Neural crest cell (in vitro differentiated cells): ENCODE data around the gene KCNIP3. TPM values are rescaled to one million over a fixed set of nuclear protein-coding genes. Genes with fewer than 3 reads are reported as not detected.

ENCODE experiments used
- DNase-seq: peaks from one replicate; pipeline ENCODE4 v3.0.0; 2021; ENCODE audit warnings: low read depth, mixed read lengths, low spot score
- H3K27ac Mint-ChIP-seq: one replicate; pipeline ENCODE4 v1.8.0; 2021; ENCODE audit warnings: mild to moderate bottlenecking, mixed read lengths; ENCODE audit not compliant: unreplicated experiment
- H3K27me3 Mint-ChIP-seq: 2 replicates; pipeline ENCODE4 v1.8.0; 2021; ENCODE audit warnings: low read depth, mild to moderate bottlenecking, mixed read lengths
- H3K36me3 Mint-ChIP-seq: 2 replicates; pipeline ENCODE4 v1.8.0; 2021; ENCODE audit warnings: low read depth, mild to moderate bottlenecking, mixed read lengths
- H3K4me1 Mint-ChIP-seq: 2 replicates; pipeline ENCODE4 v1.8.0; 2021; ENCODE audit warnings: mixed read lengths
- H3K4me3 Mint-ChIP-seq: one replicate; pipeline ENCODE4 v1.8.0; 2021; ENCODE audit warnings: mild to moderate bottlenecking, mixed read lengths
- H3K9me3 Mint-ChIP-seq: 2 replicates; pipeline ENCODE4 v1.8.0; 2021; ENCODE audit warnings: mixed read lengths
- total RNA-seq: library from RNA; stranded (reverse); gene quantifications from 2 replicates; pipeline ENCODE4 v1.2.1, GENCODE V29; 2021
- TF ChIP-seq, protein P1 (sequence below): fragments of 200-600 bp; sonication (generic); conservative IDR thresholded peaks from 2 replicates; pipeline ENCODE4 v1.5.0; 2021; ENCODE audit warnings: antibody characterized with exemption, mild to moderate bottlenecking

Gene KCNIP3
- total RNA-seq, 1 donor from 2014 or later = 2.9 TPM

DNA sequence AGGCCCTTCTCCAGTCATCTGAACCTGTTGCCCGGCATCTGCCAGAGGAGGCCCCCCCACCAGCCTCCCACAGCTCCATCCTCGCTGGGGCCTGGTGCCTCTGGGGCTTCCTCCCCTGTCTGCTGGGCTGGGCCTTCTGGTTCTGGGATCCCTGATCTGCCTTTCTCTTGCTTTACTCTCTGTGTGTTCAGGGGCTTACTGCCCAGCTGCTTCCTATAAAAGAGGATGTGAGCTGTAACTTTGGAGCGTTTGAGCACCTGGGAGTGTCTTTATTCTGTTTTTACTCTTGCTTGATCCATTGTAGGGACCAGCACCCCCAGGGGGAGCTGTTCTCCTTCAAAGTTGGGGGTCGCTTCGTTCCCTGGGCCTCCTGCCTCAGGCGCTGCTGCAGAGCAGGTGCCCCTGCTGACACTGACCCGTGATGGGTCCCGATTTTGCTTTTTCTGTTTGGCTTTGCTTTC, 82.3 kb downstream of the KCNIP3 start:
- DNase-seq = no peak
- Mint-ChIP-seq H3K36me3 (no peaks in the 10 kb centered on the region), H3K27me3 (no peaks in the 10 kb centered on the region)

DNA sequence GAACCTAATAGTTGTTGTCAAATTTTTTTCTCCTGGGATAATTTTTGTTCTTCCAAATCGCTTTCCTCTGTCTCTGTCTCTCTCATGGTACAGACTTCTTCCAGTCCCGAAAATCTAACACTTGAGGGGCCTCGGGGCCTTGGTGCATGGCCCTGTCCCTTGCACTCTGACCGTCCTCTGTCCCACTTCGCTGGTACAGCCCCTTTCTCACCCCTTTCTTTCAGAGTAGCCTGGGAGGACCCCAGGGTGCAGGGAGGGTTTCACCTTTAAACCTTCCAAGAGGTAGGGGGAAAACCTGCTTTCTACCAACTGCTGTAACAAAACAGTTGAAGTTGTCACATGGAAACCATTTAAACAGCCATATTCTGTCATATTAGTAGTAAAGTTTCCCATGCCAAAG, 83.1 kb downstream of the KCNIP3 start:
- DNase-seq = no peak
- no peaks in the 10 kb centered on the region for H3K27me3 Mint-ChIP-seq
- H3K27ac Mint-ChIP-seq = no peak overlapping the region
- no peaks in the 10 kb centered on the region for H3K9me3 Mint-ChIP-seq
- no peaks in the 10 kb centered on the region for H3K4me1 Mint-ChIP-seq
- TF ChIP-seq, protein P1, sequence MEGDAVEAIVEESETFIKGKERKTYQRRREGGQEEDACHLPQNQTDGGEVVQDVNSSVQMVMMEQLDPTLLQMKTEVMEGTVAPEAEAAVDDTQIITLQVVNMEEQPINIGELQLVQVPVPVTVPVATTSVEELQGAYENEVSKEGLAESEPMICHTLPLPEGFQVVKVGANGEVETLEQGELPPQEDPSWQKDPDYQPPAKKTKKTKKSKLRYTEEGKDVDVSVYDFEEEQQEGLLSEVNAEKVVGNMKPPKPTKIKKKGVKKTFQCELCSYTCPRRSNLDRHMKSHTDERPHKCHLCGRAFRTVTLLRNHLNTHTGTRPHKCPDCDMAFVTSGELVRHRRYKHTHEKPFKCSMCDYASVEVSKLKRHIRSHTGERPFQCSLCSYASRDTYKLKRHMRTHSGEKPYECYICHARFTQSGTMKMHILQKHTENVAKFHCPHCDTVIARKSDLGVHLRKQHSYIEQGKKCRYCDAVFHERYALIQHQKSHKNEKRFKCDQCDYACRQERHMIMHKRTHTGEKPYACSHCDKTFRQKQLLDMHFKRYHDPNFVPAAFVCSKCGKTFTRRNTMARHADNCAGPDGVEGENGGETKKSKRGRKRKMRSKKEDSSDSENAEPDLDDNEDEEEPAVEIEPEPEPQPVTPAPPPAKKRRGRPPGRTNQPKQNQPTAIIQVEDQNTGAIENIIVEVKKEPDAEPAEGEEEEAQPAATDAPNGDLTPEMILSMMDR = no peak
- H3K36me3 Mint-ChIP-seq = no peaks in the 10 kb centered on the region
- no peak overlapping the region for H3K4me3 Mint-ChIP-seq

More for the DNA sequence above, 82.3 kb downstream of the KCNIP3 start:
- no peaks in the 10 kb centered on the region for H3K9me3 Mint-ChIP-seq
- TF ChIP-seq, protein P1 = peak; percentile 26
- H3K4me1 Mint-ChIP-seq = no peaks in the 10 kb centered on the region
- no peak overlapping the region for H3K27ac Mint-ChIP-seq
- no peak overlapping the region for H3K4me3 Mint-ChIP-seq

DNA sequence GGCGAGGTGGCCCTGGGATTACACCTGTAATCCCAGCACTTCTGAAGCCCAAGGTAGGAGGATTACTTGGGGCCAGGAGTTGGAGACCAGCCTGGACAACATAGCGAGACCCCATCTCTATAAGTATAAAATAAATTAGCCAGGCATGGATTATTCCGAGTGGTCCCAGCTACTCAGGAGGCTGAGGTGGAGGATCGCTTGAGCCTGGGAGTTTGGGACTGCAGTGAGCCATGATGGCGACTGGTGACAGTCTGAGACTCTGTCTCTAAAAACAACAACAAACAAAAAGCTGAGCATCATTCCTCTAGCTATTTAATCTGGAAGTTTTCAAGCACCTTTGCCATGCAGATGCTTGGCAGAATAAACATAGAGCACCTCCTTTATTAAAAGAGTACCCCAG, 83.6 kb downstream of the KCNIP3 start:
- Mint-ChIP-seq H3K27me3 (no peaks in the 10 kb centered on the region), H3K36me3 (no peaks in the 10 kb centered on the region), H3K4me3 (no peak overlapping the region), H3K4me1 (no peaks in the 10 kb centered on the region), H3K27ac (no peak overlapping the region), H3K9me3 (no peaks in the 10 kb centered on the region)
- TF ChIP-seq, protein P1 = no peak
- no peak for DNase-seq

DNA sequence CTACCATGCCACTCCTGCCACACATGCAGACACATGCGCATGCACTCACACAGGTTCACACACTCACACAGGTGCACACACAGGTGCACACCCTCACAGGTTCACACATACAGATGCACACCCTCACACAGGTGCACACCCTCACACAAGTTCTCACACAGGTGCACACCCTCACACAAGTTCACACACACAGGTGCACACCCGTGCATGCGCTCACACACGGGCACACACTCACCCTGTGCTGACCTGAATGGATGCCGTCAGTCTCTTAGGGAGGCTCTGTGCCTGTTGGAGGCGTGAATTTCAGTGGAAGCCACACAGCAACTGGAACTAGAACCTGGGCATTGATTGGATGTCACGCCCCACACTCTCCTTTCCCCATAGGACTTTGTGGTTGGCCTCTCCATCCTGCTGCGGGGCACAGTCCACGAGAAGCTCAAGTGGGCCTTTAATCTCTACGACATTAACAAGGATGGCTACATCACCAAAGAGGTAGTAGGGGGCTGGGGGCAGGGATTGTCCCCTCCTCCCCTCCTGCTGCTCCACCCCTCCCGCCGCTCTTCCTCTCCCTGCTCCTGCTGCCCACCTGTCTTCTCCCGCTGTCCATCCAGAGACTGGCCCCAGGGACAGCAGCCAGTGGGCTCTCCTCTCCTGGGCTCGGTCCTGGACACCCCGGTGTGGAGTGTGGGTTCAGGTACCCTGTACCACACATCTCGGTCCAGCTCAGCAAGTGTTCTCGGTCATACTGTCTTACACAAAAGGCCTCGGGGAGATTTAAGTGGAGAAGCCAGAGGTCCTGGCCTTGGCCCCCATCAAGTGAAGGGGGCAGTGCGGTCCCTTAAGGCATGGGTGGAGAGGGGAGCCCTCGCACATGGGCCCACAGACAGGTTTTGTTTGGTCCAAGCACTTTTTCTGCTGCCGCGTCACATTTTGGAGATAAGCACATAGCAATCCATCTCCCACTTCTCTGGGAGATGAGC, 84.4 kb downstream of the KCNIP3 start:
- DNase-seq = no peak
- Mint-ChIP-seq H3K9me3 (no peaks in the 10 kb centered on the region), H3K4me1 (no peaks in the 10 kb centered on the region), H3K4me3 (no peak overlapping the region), H3K27me3 (no peaks in the 10 kb centered on the region), H3K27ac (no peak overlapping the region), H3K36me3 (no peaks in the 10 kb centered on the region)
- TF ChIP-seq, protein P1 = no peak

DNA sequence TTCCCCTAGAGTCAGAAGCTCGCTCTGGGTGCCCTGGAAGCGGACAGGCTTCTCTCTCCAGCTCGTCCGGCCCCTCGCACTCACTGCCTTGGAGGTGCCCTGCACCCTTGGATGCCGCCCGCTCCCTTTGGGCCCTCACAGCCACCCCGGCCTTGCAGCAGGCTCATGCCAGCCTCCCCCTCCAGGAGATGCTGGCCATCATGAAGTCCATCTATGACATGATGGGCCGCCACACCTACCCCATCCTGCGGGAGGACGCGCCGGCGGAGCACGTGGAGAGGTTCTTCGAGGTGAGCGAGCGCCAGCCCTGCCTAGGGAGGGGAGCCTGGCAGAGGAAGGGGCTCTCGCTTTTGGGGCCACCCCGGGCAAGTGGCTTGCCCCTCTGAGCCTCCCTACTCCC, 85.0 kb downstream of the KCNIP3 start:
- H3K27me3 Mint-ChIP-seq = no peaks in the 10 kb centered on the region
- H3K4me1 Mint-ChIP-seq = no peaks in the 10 kb centered on the region
- H3K9me3 Mint-ChIP-seq = no peaks in the 10 kb centered on the region
- H3K4me3 Mint-ChIP-seq = no peak overlapping the region
- TF ChIP-seq, protein P1 = no peak
- H3K27ac Mint-ChIP-seq = no peak overlapping the region
- DNase-seq = no peak
- H3K36me3 Mint-ChIP-seq = no peaks in the 10 kb centered on the region
